ENCODE data around the gene TMEM120B.

The TMEM120B gene

DNA sequence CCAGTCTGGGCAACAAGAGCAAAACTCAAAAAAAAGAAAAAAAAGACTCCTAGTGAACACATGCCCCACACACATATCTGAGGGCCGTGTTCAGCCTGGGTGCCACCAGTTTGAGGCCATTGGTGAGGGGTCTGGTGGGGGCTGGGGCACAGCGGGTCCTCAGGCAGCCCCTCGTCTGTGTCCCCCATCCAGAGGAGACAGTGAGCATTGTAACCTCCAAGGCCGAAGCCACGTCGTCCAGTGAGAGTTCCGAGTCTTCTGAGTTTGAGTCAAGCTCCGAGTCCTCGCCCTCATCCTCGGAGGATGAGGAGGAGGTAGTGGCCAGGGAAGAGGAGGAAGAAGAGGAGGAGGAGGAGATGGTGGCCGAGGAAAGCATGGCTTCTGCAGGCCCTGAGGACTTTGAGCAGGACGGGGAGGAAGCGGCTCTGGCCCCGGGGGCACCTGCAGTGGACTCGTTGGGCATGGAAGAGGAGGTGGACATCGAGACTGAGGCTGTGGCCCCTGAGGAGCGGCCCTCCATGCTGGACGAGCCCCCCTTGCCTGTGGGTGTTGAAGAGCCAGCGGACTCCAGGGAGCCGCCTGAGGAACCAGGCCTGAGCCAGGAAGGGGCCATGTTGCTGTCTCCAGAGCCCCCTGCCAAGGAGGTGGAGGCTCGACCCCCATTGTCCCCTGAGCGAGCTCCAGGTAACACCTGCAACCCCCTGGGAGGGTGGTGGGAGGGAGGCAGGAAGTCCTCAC is 106.8 kb downstream of the TMEM120B start:
- H3F3A ChIP-seq (ENCODE audit: control insufficient read depth, insufficient read depth) = no peaks in the 10 kb centered on the region
- no peaks in the 10 kb centered on the region for H3K9me3 ChIP-seq (ENCODE audit: control insufficient read depth, insufficient read depth, low read length)
- H3K27me3 ChIP-seq (ENCODE audit: control insufficient read depth, low read length) = no peaks in the 10 kb centered on the region
- H3K4me1 ChIP-seq (ENCODE audit: control insufficient read depth, low read length) = peaks cover 7% of the 10 kb centered on the region
- no peaks in the 10 kb centered on the region for H3K9me2 ChIP-seq (replicated peaks; ENCODE audit: control insufficient read depth, low read length)
- H3K36me3 ChIP-seq (ENCODE audit: control insufficient read depth, low read length) = peaks cover 83% of the 10 kb centered on the region
- H3K79me2 ChIP-seq (ENCODE audit: control insufficient read depth, low read length) = peaks cover 17% of the 10 kb centered on the region
- H3K4me2 ChIP-seq (ENCODE audit: low read length) = no peak overlapping the region
- no peak overlapping the region for H3K27ac ChIP-seq (ENCODE audit: low read depth, low read length)
- TF ChIP-seq, protein P1, sequence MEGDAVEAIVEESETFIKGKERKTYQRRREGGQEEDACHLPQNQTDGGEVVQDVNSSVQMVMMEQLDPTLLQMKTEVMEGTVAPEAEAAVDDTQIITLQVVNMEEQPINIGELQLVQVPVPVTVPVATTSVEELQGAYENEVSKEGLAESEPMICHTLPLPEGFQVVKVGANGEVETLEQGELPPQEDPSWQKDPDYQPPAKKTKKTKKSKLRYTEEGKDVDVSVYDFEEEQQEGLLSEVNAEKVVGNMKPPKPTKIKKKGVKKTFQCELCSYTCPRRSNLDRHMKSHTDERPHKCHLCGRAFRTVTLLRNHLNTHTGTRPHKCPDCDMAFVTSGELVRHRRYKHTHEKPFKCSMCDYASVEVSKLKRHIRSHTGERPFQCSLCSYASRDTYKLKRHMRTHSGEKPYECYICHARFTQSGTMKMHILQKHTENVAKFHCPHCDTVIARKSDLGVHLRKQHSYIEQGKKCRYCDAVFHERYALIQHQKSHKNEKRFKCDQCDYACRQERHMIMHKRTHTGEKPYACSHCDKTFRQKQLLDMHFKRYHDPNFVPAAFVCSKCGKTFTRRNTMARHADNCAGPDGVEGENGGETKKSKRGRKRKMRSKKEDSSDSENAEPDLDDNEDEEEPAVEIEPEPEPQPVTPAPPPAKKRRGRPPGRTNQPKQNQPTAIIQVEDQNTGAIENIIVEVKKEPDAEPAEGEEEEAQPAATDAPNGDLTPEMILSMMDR (IDR thresholded peaks at IDR 0.05; ENCODE audit: low read depth, low read length, poor library complexity, severe bottlenecking) = peak; percentile 3
- TF ChIP-seq EZH2phosphoT487 (IDR thresholded peaks at IDR 0.05; ENCODE audit: borderline replicate concordance, low read length) = no peak
- no peak overlapping the region for H3K4me3 ChIP-seq (ENCODE audit: low read length)
- no peaks in the 10 kb centered on the region for H4K20me1 ChIP-seq (ENCODE audit: control insufficient read depth, insufficient read depth, low read depth, low read length)

DNA sequence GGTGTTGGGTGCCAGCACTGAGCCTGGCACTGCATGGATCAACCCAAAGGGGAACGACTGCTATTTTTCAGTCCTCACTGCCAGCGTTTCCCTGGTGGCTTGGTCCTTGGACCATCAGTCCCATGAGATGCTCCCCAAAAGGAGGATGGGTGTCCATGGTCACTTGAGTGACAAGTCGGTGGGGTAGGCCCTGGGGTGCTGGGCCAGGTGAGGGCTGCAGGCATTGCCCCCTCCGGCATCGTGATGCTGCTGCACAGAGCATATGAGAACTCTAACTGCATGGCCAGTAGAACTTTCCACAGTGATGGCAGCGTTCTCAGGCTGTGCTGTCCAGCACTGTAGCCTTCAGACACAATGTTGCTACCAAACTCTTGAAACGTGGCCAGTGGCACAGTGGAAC is 107.5 kb downstream of the TMEM120B start:
- no peak overlapping the region for H3K27ac ChIP-seq (ENCODE audit: low read depth, low read length)
- no peaks in the 10 kb centered on the region for H4K20me1 ChIP-seq (ENCODE audit: control insufficient read depth, insufficient read depth, low read depth, low read length)
- H3K9me2 ChIP-seq (replicated peaks; ENCODE audit: control insufficient read depth, low read length) = no peaks in the 10 kb centered on the region
- H3K27me3 ChIP-seq (ENCODE audit: control insufficient read depth, low read length) = no peaks in the 10 kb centered on the region
- peaks cover 14% of the 10 kb centered on the region for H3K79me2 ChIP-seq (ENCODE audit: control insufficient read depth, low read length)
- no peaks in the 10 kb centered on the region for H3K9me3 ChIP-seq (ENCODE audit: control insufficient read depth, insufficient read depth, low read length)
- H3K36me3 ChIP-seq (ENCODE audit: control insufficient read depth, low read length) = peaks cover 83% of the 10 kb centered on the region
- no peaks in the 10 kb centered on the region for H3F3A ChIP-seq (ENCODE audit: control insufficient read depth, insufficient read depth)
- H3K4me1 ChIP-seq (ENCODE audit: control insufficient read depth, low read length) = peaks cover 7% of the 10 kb centered on the region
- no peak overlapping the region for H3K4me2 ChIP-seq (ENCODE audit: low read length)
- TF ChIP-seq, protein P1 (IDR thresholded peaks at IDR 0.05; ENCODE audit: low read depth, low read length, poor library complexity, severe bottlenecking) = no peak
- no peak for TF ChIP-seq EZH2phosphoT487 (IDR thresholded peaks at IDR 0.05; ENCODE audit: borderline replicate concordance, low read length)
- no peak overlapping the region for H3K4me3 ChIP-seq (ENCODE audit: low read length)

DNA sequence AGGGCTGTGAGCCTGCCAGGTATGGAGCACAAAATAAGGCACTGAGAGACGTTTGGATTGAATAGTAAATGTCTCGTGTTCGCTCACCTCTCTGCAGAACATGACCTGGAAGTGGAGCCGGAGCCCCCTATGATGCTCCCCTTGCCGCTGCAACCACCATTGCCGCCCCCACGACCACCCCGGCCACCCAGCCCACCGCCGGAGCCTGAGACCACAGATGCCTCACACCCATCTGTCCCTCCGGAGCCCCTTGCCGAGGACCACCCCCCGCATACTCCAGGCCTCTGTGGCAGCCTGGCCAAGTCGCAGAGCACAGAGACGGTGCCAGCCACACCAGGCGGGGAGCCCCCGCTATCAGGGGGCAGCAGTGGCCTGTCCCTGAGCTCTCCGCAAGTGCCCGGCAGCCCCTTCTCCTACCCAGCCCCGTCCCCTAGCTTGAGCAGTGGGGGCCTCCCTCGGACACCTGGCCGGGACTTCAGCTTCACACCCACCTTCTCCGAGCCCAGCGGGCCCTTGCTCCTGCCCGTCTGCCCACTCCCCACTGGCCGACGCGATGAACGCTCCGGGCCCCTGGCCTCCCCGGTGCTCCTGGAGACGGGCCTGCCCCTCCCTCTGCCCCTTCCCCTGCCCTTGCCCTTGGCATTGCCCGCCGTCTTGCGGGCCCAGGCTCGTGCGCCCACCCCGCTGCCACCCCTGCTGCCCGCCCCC is 110.0 kb downstream of the TMEM120B start:
- no peak for TF ChIP-seq EZH2phosphoT487 (IDR thresholded peaks at IDR 0.05; ENCODE audit: borderline replicate concordance, low read length)
- TF ChIP-seq, protein P1 (IDR thresholded peaks at IDR 0.05; ENCODE audit: low read depth, low read length, poor library complexity, severe bottlenecking) = no peak
- no peaks in the 10 kb centered on the region for H4K20me1 ChIP-seq (ENCODE audit: control insufficient read depth, insufficient read depth, low read depth, low read length)

More for the DNA sequence above, 110.0 kb downstream of the TMEM120B start:
- Histone ChIP-seq H3K79me2 (ENCODE audit: control insufficient read depth, low read length) (peaks cover 14% of the 10 kb centered on the region), H3K9me2 (replicated peaks; ENCODE audit: control insufficient read depth, low read length) (no peaks in the 10 kb centered on the region), H3K4me1 (ENCODE audit: control insufficient read depth, low read length) (peaks cover 7% of the 10 kb centered on the region), H3K4me2 (ENCODE audit: low read length) (no peak overlapping the region), H3K9me3 (ENCODE audit: control insufficient read depth, insufficient read depth, low read length) (no peaks in the 10 kb centered on the region), H3K27ac (ENCODE audit: low read depth, low read length) (no peak overlapping the region), H3K36me3 (ENCODE audit: control insufficient read depth, low read length) (peaks cover 76% of the 10 kb centered on the region), H3F3A (ENCODE audit: control insufficient read depth, insufficient read depth) (no peaks in the 10 kb centered on the region), H3K4me3 (ENCODE audit: low read length) (no peak overlapping the region), H3K27me3 (ENCODE audit: control insufficient read depth, low read length) (no peaks in the 10 kb centered on the region)

Data from DOHH2 (cell line).